GM12875 (cell line): ENCODE data around the gene SGTA.

Experiments
- H3K4me3 ChIP-seq: one replicate; pipeline ENCODE4 v1.5.1; 2011; ENCODE audit warnings: low read depth, low read length, control low read depth
- CTCF ChIP-seq: IDR thresholded peaks from 2 replicates; pipeline ENCODE4 v1.5.1; 2011; ENCODE audit warnings: low read depth, mild to moderate bottlenecking, control low read depth, inconsistent platforms, low read length, moderate library complexity, borderline replicate concordance; ENCODE audit not compliant: insufficient read depth

The SGTA gene

GRCh38 chr19:2711875-2712205, 71.2 kb downstream of the SGTA start:
- TF ChIP-seq CTCF: no peak
- no peak overlapping the region for H3K4me3 ChIP-seq

- H3K4me3 ChIP-seq: no peak overlapping the region
- no peak for TF ChIP-seq CTCF
These were observed 71.8 kb downstream of the SGTA start for GRCh38 chr19:2711172-2711874.

- no peak for TF ChIP-seq CTCF
- H3K4me3 ChIP-seq: no peak overlapping the region
These were observed 76.8 kb downstream of the SGTA start for GRCh38 chr19:2706251-2706650.
